KOPT-K1 (cell line): ENCODE data around the gene TFEB.

Experiments
- H3K27ac ChIP-seq: fragments of 200-600 bp; sonication (generic); 2 replicates; pipeline ENCODE4 v1.5.1; 2016; ENCODE audit warnings: antibody characterized with exemption, mild to moderate bottlenecking, low read depth, low read length; ENCODE audit not compliant: poor library complexity, severe bottlenecking
- H3K36me3 ChIP-seq: fragments of 200-600 bp; sonication (generic); 2 replicates; pipeline ENCODE4 v1.5.1; 2017; ENCODE audit warnings: antibody characterized with exemption, mild to moderate bottlenecking, low read length, moderate library complexity; ENCODE audit not compliant: insufficient read depth
- H3K9me3 ChIP-seq: fragments of 200-600 bp; sonication (generic); 2 replicates; pipeline ENCODE4 v1.5.1; 2017; ENCODE audit warnings: antibody characterized with exemption, low read length, mild to moderate bottlenecking; ENCODE audit not compliant: insufficient read depth, poor library complexity, severe bottlenecking

TFEB gene

GRCh38 chr6:41724228-41724580 is 11.2 kb downstream of the TFEB start:
- Histone ChIP-seq H3K36me3 (no peaks in the 10 kb centered on the region), H3K9me3 (no peaks in the 10 kb centered on the region), H3K27ac (no peak overlapping the region)

DNA sequence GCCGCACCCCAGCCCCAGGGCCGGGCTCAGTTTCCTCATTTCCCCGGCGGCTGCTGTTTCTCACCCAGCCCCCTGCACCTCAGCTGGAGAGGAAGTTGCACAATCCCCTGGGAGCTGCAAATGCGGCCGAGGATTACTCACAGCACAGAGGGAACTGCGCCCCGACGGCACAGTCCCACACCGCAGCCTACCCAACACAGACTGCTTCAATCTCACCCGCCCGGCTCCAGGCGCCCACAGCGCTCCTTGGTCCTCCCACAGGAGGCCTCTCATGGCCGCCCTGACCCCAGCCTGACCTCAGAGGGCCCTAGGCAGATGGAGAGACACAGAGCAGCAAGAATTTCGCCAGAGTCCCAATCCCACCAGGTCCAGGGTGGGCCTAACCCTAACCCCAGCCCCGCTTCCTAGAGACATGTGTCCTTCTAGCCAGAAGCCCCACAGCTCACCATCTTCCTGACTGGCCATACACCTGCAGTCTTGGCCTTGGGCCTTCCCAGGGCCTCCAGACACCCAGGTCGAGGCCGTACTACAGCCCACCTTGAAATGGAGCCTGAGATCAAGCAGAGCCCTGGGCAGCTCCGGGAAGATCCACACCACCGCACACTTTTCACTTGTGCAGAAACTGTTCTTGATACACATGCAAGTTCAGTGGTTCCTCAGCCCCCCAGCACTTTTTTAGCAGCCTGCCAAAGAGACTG is 11.7 kb downstream of the TFEB start:
- Histone ChIP-seq H3K36me3 (no peaks in the 10 kb centered on the region), H3K27ac (no peak overlapping the region)

GRCh38 chr6:41722969-41723529 is 12.4 kb downstream of the TFEB start:
- Histone ChIP-seq H3K27ac (no peak overlapping the region), H3K36me3 (no peaks in the 10 kb centered on the region), H3K9me3 (no peaks in the 10 kb centered on the region)

More for the DNA sequence above, 11.7 kb downstream of the TFEB start:
- H3K9me3 ChIP-seq: no peaks in the 10 kb centered on the region

- no peak overlapping the region for H3K27ac ChIP-seq
- no peaks in the 10 kb centered on the region for H3K36me3 ChIP-seq
- H3K9me3 ChIP-seq: no peaks in the 10 kb centered on the region
Measured at GRCh38 chr6:41721414-41721813, 14.0 kb downstream of the TFEB start.

DNA sequence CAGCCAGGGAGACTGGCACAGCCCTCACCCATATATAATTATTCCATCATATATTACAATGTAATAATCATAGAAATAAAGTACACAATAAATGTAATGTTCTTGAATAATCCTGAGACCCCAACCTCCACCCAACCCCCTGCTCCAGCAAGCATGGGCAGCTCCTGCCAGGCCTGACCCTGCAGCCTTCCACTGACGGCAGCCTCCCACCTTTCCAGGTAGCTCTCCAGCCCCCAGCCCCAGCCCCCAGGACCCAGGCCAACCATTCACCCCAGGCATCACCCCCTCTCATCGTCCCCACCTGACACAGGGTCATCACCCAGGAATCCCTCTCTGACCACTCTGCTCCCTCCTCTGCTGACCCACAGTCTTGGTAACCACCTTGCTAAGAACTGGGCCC is 14.6 kb downstream of the TFEB start:
- no peaks in the 10 kb centered on the region for H3K9me3 ChIP-seq
- no peaks in the 10 kb centered on the region for H3K36me3 ChIP-seq
- no peak overlapping the region for H3K27ac ChIP-seq

GRCh38 chr6:41720262-41720620 is 15.2 kb downstream of the TFEB start:
- H3K27ac ChIP-seq: no peak overlapping the region

DNA sequence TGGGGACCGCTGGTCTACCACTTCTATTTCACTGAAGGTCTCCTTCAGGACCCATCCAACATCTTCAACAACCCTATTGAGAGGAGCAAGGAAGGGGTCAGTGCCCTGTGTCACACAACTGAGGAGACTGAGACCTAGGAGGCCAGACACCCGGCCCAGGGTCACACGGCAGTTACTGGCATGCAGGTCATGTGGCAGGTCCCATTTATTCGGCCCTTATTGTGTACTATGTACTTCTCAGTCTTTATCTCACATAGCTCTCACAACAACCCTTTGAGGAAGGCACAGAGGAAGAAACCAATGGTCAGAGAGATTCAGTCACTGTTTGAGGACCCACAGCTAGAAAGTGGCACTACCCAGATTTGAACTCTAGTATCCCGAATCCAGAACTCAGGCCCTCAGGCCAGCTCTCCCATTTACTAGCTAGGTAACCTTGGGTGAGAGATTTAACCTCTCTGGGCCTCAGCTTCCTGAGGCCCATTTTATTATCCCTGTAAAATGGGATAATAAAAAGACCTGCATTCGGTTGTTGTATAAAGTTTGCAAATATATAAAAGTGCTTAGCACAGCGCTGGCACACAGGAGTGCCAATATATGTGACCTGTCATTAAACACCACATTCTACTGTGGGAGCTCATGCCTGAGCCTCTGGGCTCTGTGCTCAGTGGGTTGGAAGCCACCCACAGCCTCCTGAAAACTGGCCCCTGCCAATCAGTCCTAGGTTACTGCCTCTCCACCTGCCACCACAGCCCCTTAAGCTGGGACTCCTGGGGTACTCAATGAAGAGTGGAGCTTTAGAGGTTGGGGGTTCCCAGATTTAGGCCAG is 15.8 kb downstream of the TFEB start:
- Histone ChIP-seq H3K27ac (no peak overlapping the region), H3K36me3 (no peaks in the 10 kb centered on the region), H3K9me3 (no peaks in the 10 kb centered on the region)

More at GRCh38 chr6:41720262-41720620, 15.2 kb downstream of the TFEB start:
- no peaks in the 10 kb centered on the region for H3K36me3 ChIP-seq
- no peaks in the 10 kb centered on the region for H3K9me3 ChIP-seq

- H3K36me3 ChIP-seq: no peaks in the 10 kb centered on the region
- H3K27ac ChIP-seq: no peak overlapping the region
- no peaks in the 10 kb centered on the region for H3K9me3 ChIP-seq
Measured at GRCh38 chr6:41718828-41719227, 16.6 kb downstream of the TFEB start.

- no peak overlapping the region for H3K27ac ChIP-seq
- no peaks in the 10 kb centered on the region for H3K36me3 ChIP-seq
- H3K9me3 ChIP-seq: no peaks in the 10 kb centered on the region
Measured at GRCh38 chr6:41717392-41717736, 18.0 kb downstream of the TFEB start.

DNA sequence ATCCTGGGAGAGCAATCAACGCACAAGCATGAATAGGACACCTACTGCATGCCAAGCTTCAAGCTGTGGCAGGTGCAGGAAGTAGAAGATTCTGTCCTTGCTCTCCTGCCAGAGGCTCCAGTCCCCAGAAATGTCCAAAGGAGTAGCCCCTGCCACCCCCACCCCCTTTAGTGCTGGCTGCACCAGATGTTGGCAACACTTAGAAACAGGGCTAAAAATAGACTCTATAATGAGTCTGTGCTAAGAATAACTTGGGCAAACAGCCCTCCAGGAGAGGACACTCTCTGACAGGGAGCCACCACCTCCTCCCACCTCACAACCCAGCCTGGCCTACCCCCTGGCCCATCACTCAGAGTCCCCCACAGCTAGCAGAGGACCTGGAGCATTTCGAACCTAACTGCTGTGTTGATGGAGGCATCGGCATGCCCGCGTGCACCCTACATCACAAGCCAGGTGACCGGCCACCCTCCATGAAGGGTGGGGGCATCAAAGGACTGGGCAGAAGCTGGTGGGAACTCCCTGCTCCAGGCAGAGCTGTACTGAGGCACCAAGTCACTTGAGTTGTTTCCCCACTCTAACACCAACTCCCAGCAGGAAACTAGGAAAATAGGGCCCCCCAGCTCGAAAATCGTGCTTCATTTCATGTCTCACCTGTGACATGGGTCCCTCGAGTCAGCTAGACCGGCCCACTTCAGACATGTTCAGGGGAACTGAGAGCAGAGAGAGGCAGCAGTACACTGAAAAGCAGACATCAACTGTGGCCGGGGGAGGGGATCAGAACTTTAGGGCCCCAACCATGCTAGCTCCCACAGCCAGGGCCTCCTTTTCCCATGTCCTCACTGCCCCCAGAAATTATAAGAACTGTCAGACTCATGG is 18.7 kb downstream of the TFEB start:
- no peaks in the 10 kb centered on the region for H3K9me3 ChIP-seq
- no peaks in the 10 kb centered on the region for H3K36me3 ChIP-seq
- H3K27ac ChIP-seq: no peak overlapping the region

DNA sequence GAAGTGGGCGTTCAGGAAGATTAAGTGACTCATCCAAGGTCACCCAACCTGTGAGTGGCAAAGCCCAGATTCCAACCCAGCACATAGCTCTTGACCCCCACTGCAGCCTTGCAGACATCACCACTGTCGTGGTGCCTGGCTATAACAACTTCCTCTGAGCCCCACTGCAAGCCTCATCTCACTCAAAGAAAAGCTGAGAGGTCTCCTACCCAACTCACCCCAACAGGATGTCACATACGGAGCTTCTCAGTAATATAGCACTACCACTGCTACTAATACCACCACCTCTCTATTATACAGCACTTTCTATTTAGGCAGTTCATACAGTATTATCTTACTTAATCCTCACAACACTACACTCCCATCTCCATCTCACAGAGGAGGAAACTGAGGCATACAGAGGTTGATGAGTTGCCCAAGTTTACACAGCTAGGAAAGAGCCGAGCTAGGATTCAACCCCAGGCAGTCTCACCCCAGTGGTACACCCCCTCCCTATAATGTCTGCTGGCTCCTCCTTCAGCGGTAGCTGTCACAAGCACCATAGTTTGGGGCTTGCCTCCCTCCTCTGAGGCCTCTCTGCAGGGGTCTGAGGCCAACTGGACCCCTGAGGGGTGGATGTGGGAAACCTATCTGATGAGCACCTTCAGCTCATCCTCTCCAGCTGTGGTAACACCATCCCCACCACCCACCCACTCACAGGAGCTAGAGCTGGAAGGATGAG is 19.5 kb downstream of the TFEB start:
- no peaks in the 10 kb centered on the region for H3K9me3 ChIP-seq
- H3K27ac ChIP-seq: peak overlapping the region; percentile 15
- no peaks in the 10 kb centered on the region for H3K36me3 ChIP-seq

DNA sequence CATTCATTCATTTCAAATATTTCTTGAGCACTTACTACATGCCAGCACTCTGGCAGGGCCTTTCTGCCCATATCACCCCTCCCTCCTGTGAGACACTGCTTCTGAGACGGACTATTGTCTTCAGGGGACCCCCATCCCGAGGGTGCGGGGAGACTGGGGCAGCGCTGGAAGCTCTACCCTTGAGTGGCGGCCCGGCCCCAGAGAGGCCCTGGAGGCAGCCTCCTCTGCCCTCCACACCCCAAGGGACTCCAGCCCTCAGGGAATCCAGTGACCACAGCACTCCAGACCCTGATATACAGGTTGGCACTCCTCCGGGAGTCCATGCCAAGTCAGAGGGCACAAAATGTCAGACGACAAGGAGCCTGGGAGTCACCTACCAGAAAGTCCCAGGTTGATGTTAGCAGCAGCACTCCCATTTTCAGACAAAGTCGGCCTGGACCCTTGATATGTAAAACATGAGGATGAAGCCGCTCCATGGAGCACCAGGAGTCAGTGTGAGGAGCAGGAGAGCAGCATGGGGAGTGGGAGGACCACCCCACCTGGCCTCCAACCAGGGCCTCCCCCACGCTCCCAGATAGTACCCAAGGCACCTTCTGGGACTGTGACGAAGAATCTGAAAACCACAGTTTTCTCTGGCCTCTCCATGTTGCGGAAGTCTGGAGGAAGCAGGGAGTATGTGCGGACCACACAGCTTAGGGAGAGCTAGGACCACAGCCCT is 20.7 kb downstream of the TFEB start:
- Histone ChIP-seq H3K9me3 (no peaks in the 10 kb centered on the region), H3K36me3 (no peaks in the 10 kb centered on the region), H3K27ac (no peak overlapping the region)

GRCh38 chr6:41713650-41714291 is 21.6 kb downstream of the TFEB start:
- Histone ChIP-seq H3K27ac (no peak overlapping the region), H3K36me3 (no peaks in the 10 kb centered on the region), H3K9me3 (no peaks in the 10 kb centered on the region)
